SKM-1 (cell line): ENCODE results near the gene EXOC8.
"Not testable (repeated sequence)": the region's sequence is repeated elsewhere in the genome, so short reads cannot be mapped to it uniquely, and the experiment has no call there.

ENCODE experiments used
- DNase-seq: peaks from one replicate; lab custom pipeline; 2025; ENCODE audit not compliant: unreplicated experiment; lab: John Stamatoyannopoulos, UW

Gene EXOC8

DNA sequence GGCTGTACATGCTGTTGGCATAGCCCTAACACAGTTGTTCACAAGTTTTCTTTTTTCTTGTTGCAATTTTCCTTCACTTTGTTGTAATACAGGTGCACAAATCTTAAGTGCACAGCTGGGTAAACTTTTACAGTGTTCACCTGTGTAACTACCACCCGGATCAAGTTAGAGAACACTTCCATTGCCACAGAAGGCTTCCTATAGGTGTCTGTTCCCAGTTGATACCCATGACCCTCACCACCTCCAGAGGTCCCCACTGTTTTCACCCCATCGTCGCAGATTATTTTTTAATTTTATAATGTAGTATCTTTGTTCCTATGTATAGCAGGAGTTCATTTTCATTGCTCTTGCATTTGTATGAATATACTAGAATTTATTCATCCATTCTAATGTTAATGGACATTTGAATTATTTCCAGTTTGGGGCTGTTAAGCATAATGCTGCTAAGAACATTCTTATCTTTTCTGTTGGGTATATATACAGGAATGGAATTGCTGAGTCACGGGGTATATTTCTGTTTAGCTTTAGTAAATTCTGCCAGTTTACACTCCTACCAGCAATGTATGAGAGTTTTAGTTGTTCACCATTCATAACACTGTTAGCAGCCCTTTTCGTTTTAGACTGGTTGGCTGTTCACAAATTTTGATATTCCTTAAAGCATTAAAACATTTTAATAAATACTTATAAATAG is 16.8 kb upstream of the EXOC8 start:
- DNase-seq, result no peak

- no peak for DNase-seq
These were observed 15.4 kb upstream of the EXOC8 start for GRCh38 chr1:231353086-231353485.

GRCh38 chr1:231351816-231352215 is 14.2 kb upstream of the EXOC8 start:
- DNase-seq, result no peak

GRCh38 chr1:231348856-231349255 is 11.2 kb upstream of the EXOC8 start:
- not testable (repeated sequence) for DNase-seq

GRCh38 chr1:231348442-231348841 is 10.8 kb upstream of the EXOC8 start:
- DNase-seq, result no peak

DNA sequence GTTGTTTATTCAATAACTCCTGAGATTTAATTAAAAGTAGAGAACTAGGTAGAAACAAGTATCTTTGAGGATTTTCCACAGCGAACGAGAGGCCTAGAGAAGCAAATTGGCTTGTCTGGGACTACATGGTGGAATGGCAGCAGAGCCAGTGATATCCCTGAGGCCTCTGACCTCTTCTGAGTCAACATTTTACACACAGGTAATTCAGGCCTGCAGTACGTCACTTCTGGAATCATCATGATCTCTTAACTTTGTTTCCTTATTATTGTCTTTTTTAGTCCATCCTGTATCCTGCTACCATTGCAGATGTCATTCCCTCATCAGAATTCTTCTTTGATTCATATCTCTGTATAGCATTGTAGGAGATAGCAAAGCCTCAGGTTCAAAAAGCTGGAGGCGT is 10.3 kb upstream of the EXOC8 start:
- no peak for DNase-seq

GRCh38 chr1:231340328-231341013 is 2.8 kb upstream of the EXOC8 start:
- DNase-seq, result no peak

DNA sequence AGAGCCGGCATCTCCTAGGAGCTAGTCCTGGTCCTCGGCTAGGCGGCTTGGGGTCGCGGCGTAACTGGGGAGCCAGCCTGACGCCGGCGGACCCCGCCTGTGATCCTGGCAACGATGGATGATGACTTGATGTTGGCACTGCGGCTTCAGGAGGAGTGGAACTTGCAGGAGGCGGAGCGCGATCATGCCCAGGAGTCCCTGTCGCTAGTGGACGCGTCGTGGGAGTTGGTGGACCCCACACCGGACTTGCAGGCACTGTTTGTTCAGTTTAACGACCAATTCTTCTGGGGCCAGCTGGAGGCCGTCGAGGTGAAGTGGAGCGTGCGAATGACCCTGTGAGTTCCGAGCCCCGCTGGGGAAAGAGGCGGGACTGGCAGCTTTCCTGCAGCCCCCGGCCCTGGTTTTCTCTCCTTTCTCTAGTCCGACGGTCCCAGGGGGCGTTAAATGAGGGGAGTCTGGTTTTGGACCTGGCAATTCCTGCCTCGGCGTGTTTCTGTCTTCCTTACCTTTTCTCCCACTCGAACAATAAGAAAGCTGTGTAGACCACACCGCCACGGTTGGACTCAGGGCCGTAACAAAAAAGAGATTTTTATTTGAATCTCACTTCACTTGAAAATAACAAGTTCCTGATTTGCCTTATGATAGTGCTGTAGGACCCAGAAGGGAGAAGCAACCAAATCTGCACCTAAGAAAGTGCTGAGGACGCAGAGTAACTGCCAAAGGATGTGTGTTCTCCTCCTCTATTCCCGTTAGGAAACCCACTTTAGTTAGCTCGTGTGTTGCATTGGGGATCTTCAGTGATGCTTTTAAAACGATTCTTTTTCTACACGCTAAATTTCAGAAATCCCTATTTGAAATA is 847 bp upstream of the EXOC8 start, which contains the start of gene SPRTN:
Gene SPRTN, plus strand, starts transcription at position 24 of the 859 bp plus-strand sequence. Its CDS starts 91 bp downstream, at position 115.
- no peak for DNase-seq

DNA sequence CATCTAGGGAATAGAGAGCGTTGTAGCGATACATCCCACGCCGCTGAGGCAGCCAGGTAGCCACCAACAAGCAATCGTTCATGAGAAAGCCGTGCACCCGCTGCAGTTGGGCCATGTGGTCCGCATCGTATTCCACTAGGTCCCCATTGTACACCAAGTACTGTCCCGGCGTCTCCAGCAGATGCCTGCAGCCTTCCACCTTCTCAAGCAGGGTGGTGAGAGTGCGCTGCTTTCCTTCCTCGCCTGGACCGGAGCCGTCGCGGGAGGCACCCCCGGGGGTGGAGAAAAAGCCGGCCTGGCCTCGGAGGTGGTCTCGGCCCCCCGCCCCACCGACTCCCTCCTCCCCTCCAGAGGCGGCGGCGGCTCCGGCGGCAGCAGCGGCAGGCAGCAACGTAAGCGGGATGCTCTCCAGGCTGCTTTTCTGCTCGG is 595 bp downstream of the EXOC8 start:
- no peak for DNase-seq

GRCh38 chr1:231335663-231336602 is 1.7 kb downstream of the EXOC8 start:
- DNase-seq, result no peak

DNA sequence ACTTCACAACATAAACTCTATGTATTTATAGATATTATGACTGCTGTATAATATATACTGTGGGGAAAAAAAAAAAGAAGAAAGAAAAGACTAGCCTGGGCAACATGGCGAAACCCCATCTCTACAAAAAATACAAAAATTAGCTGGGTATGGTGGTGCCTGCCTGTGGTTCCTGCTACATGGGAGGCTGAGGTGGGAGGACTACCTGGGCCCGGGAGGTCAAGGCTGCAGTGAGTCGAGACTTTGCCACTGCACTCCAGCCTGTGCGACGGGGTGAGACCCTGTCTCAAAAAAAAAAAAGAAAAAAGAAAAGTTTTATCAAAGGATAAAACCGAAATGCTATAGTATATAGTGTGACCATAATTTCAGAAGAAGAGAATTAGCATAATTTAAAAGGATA is 2.7 kb downstream of the EXOC8 start:
- no peak for DNase-seq

GRCh38 chr1:231334079-231334666 is 3.5 kb downstream of the EXOC8 start:
- DNase-seq, result no peak

DNA sequence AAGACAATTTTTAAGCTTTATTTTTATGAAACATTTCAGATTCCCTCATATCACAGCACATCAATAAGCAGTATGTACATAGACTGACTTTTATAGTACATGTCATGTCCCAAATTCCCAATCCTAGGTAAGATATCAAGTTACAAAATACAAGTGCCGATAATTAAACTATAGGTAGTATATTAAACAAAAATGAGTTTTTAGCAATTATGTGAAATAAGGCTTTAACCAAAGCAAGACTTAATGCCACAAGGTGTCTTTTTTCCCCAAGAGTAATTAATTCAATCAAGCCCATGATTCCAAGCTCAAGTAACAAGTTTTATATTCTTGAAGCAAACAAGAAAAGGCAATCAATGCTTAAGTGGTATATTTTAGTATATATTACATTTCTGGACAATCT is 4.9 kb downstream of the EXOC8 start:
- no peak for DNase-seq

DNA sequence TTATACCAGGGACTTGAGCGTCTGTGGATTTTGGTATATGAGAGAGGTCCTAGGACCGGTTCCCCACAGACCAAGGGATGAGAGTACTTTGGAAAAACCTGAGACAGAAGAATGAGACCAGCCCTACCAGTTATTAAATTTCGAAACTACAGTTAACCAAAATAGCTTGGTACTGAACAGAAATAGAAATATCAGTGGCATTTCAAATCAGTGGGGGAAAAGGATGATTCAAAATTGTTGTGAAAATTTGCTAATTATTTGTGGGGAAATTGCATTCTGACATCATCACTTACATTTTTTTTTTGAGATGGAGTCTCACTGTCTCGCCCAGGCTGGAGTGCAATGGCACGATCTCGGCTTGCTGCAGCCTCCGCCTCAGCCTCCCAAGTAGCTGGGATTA is 8.2 kb downstream of the EXOC8 start:
- DNase-seq, result no peak

- no peak for DNase-seq
These were observed 10.0 kb downstream of the EXOC8 start for GRCh38 chr1:231327617-231328016.

DNA sequence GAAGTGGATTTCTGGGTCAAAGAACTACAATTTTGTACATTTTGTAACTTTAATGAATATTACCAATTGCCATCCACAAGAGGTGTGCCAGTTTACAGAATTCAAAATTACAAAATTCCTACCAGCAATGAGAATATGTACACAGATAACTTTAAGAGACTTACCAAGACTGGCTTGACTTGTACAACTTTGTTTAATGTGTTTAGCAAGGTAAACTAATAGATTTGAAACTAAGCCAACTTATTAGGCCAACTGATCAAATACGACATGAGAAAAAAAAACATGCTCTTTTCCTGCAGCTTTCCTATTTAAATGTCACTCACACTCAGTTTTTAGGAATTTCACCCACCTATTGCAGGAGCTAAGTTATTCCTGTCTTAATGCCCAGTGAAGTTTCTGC is 11.4 kb downstream of the EXOC8 start:
- no peak for DNase-seq

DNA sequence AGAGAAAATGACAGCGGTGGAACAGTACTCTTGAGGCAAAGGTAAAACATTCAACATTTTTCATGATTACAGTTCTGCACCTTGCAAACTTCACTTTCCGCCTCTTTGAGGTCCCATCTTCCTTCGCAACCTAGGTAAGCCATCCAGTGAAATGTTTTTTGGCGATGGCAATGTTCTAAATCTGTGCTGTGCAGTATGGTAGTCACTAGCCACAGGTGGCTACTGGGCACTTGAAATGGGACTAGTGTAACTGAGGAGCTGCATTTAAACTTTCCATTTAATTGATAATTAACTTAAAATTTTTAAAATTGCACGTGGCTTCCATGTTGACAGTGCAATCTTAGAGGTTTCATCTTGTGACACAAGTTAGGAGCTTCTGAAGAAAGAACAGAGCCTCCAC is 13.0 kb downstream of the EXOC8 start:
- no peak for DNase-seq

GRCh38 chr1:231322880-231323530 is 14.6 kb downstream of the EXOC8 start:
- no peak for DNase-seq

DNA sequence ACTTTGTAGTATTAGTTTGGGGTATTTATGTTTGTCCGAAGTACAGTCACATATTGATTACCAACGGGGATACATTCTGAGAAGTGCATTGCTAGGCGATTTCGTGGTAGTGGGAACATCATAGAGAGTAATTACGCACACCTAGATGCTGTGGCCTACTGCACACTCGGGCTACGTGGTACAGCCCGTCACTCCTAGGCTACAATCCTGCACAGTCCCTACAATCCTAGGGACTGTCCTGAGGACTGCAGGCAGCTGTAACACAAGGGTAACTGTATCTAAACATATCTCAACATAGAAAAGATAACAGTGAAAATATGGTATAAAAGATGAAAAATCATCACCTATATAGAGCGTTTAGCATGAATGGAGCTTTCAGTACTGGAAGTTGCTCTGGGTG is 18.6 kb downstream of the EXOC8 start:
- DNase-seq, result no peak

GRCh38 chr1:231318568-231318967 is 19.1 kb downstream of the EXOC8 start:
- no peak for DNase-seq
